Thyroid gland (tissue), 4 donors: ENCODE measurements around the gene GRIK4. TPM values are rescaled to one million over a fixed set of nuclear protein-coding genes. Genes with fewer than 3 reads are reported as not detected.

ENCODE experiments used
- DNase-seq, 2 donors: peaks; one replicate each; pipeline ENCODE4 v3.0.0-alpha.2; 2019
- H3K27ac ChIP-seq, 3 donors: fragments of 200-600 bp; sonication (generic); 1 replicate in 2 of 3; 2 replicates in 1 of 3; pipeline ENCODE4 v1.5.1; 2016 to 2019; ENCODE audit warnings: mild to moderate bottlenecking in 1 of 3, moderate library complexity in 1 of 3
- H3K27me3 ChIP-seq: fragments of 200-600 bp; sonication (generic); one replicate; pipeline ENCODE4 v1.5.1; 2019
- H3K36me3 ChIP-seq, 2 donors: fragments of 200-600 bp; sonication (generic); one replicate each; pipeline ENCODE4 v1.5.1; 2016 to 2019
- H3K4me1 ChIP-seq, 2 donors: fragments of 200-600 bp; sonication (generic); one replicate each; pipeline ENCODE4 v1.5.1; 2017 to 2019
- H3K4me3 ChIP-seq, 3 donors: fragments of 200-600 bp; sonication (generic); replicated peaks in 1 of 3; 1 replicate in 2 of 3; 2 replicates in 1 of 3; pipeline ENCODE4 v1.5.1; 2016; ENCODE audit warnings: mild to moderate bottlenecking in 1 of 3
- H3K9me3 ChIP-seq: fragments of 200-600 bp; sonication (generic); one replicate; pipeline ENCODE4 v1.5.1; 2017
- POLR2A ChIP-seq, 2 donors: fragments of 450-650 bp; IDR thresholded peaks; one replicate each; pipeline ENCODE4 v1.6.1; 2017; ENCODE audit warnings: antibody characterized with exemption in 2 of 2, mild to moderate bottlenecking in 2 of 2, moderate library complexity in 1 of 2
- WGBS, 2 donors: methylation state at CpG; one replicate each; pipeline ENCODE4 v1.1.5; 2017; 5-methylcytosine and 5-hydroxymethylcytosine counted together
- intact Hi-C: fragments of 100-400 bp; cut with DNase I; formaldehyde crosslinking; loops from one replicate; pipeline ENCODE4 v1.15.1; 2023
- total RNA-seq, 4 donors: library from RNA; depleted of rRNA; stranded (reverse); fragments of >200 nt; gene quantifications; one replicate each; pipeline ENCODE4 v1.2.3, GENCODE V29; 2016
- TF ChIP-seq, protein P1 (sequence below), 6 experiments: fragments of 200-600 bp in 3 of 6; fragments of 450-650 bp in 3 of 6; sonication (generic) in 3 of 6; IDR thresholded peaks; one replicate each; pipeline ENCODE4 v1.5.1; 2016 to 2019; ENCODE audit warnings: antibody characterized with exemption in 6 of 6, mild to moderate bottlenecking in 2 of 6, inconsistent platforms in 1 of 6, moderate library complexity in 1 of 6

Gene GRIK4
- total RNA-seq, 4 donors from 2014 or later, result 0.54 to 3.7 (median 0.99) TPM

DNA sequence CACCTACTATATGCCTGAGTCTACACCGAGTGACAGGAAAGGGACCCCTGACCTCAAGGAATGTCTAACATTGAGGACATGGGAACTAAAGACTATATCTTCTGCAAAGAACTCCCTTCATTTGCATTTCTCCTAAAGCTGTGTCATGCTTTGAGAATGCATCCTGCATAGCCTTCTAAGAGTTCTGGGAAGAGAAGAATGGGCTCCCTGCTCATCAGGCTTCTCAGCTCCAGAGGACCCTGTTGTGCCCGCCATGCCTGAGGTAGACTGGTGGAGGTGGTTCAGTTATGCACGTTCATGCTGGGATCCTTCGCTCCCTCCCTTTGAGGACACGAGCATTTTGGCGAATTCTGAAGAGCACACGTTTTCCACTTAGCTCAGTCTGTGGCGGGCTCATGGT is 63.3 kb downstream of the GRIK4 start:
- intact Hi-C loops, result no loop called here
- 78 to 81% methylated on average over 8 of the region's 8 CpGs for WGBS, 2 donors
- DNase-seq, result no peak
- H3K27me3 ChIP-seq, result no peaks in the 10 kb centered on the region
- H3K4me3 ChIP-seq, result no peak overlapping the region
- no peak for TF ChIP-seq POLR2A (IDR thresholded peaks at IDR 0.05)
- TF ChIP-seq, protein P1, sequence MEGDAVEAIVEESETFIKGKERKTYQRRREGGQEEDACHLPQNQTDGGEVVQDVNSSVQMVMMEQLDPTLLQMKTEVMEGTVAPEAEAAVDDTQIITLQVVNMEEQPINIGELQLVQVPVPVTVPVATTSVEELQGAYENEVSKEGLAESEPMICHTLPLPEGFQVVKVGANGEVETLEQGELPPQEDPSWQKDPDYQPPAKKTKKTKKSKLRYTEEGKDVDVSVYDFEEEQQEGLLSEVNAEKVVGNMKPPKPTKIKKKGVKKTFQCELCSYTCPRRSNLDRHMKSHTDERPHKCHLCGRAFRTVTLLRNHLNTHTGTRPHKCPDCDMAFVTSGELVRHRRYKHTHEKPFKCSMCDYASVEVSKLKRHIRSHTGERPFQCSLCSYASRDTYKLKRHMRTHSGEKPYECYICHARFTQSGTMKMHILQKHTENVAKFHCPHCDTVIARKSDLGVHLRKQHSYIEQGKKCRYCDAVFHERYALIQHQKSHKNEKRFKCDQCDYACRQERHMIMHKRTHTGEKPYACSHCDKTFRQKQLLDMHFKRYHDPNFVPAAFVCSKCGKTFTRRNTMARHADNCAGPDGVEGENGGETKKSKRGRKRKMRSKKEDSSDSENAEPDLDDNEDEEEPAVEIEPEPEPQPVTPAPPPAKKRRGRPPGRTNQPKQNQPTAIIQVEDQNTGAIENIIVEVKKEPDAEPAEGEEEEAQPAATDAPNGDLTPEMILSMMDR (IDR thresholded peaks at IDR 0.05), result no peak
- no peaks in the 10 kb centered on the region for H3K9me3 ChIP-seq
- no peaks in the 10 kb centered on the region for H3K4me1 ChIP-seq
- no peak overlapping the region for H3K27ac ChIP-seq
- no peaks in the 10 kb centered on the region for H3K36me3 ChIP-seq

DNA sequence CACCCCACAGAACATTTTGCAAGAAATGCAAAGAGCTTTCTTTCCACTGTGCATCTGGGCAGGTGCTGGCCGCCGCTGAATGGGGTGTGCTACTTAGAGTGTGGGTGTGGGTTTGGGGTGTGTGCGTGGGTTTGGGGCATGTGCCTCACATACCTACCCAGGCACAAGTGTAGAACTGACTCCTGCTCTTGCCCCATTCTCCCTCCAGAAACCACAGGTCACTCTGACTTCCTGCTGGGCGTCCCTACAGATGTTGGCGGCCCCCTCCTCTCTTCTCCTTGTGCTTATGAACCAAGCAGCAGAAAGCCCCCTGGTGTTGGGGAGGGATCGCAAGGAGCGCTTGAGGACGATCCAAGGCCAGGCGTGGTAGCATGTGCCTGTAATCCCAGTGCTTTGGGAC is 63.9 kb downstream of the GRIK4 start:
- no peak for DNase-seq
- no peaks in the 10 kb centered on the region for H3K4me1 ChIP-seq
- no peak overlapping the region for H3K27ac ChIP-seq
- intact Hi-C loops, result no loop called here
- 89 to 93% methylated on average over 9 of the region's 9 CpGs for WGBS, 2 donors
- H3K9me3 ChIP-seq, result no peaks in the 10 kb centered on the region
- no peaks in the 10 kb centered on the region for H3K27me3 ChIP-seq
- H3K4me3 ChIP-seq, result no peak overlapping the region
- TF ChIP-seq, protein P1 (IDR thresholded peaks at IDR 0.05), result no peak
- TF ChIP-seq POLR2A (IDR thresholded peaks at IDR 0.05), result no peak
- H3K36me3 ChIP-seq, result no peaks in the 10 kb centered on the region

DNA sequence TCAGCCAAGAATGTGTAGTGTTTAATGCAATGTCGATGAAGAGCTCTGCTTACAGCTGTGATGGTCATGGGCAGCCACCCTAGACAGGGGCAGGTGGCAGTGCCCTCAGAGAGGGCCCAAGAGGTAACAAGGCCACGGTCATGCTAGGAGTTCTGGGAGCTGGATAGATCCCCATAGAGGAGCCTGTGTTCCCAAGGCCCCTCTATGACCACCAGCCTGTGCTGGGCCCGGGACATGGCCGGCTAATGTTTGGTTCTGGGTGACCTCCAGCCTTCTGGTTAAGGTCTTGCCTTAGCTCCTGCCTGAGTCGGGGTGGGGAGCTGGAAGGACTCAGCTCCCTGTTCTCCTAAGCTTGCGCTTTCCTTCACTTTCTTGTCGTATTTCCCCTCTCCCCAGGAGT is 65.1 kb downstream of the GRIK4 start:
- H3K4me3 ChIP-seq, result no peak overlapping the region
- H3K36me3 ChIP-seq, result no peaks in the 10 kb centered on the region
- intact Hi-C loops, result no loop called here
- no peak overlapping the region for H3K27ac ChIP-seq
- no peak for DNase-seq
- TF ChIP-seq POLR2A (IDR thresholded peaks at IDR 0.05), result no peak
- TF ChIP-seq, protein P1 (IDR thresholded peaks at IDR 0.05), result no peak
- no peaks in the 10 kb centered on the region for H3K4me1 ChIP-seq
- no peaks in the 10 kb centered on the region for H3K27me3 ChIP-seq
- no peaks in the 10 kb centered on the region for H3K9me3 ChIP-seq
- 85 to 93% methylated on average over 7 of the region's 7 CpGs for WGBS, 2 donors

DNA sequence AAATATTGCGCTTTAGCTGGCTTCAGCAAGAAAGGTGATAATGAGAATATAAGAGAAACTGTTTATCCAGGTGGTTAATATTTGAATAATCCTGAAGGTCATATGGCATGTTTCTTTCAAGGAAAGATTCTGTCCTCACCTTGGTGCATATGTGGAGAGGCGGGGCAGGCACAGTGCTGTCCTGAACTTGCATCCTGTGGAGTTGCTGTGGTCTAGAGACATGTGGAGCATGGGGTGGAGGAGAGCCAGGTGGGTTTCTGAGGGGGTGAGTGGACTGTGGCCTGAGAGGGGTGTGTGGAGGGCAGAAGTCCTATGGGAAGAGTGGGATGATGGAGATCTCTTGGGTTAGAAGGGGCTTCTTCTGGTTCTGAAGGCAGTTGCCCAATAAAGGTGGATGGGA is 65.5 kb downstream of the GRIK4 start:
- no peaks in the 10 kb centered on the region for H3K36me3 ChIP-seq
- no peaks in the 10 kb centered on the region for H3K27me3 ChIP-seq
- H3K27ac ChIP-seq, result no peak overlapping the region
- no peak for DNase-seq
- H3K4me1 ChIP-seq, result no peaks in the 10 kb centered on the region
- intact Hi-C loops, result no loop called here
- 96 to 100% methylated on average over 2 of the region's 2 CpGs for WGBS, 2 donors
- H3K9me3 ChIP-seq, result no peaks in the 10 kb centered on the region
- TF ChIP-seq, protein P1 (IDR thresholded peaks at IDR 0.05), result no peak
- no peak for TF ChIP-seq POLR2A (IDR thresholded peaks at IDR 0.05)
- H3K4me3 ChIP-seq, result no peak overlapping the region

DNA sequence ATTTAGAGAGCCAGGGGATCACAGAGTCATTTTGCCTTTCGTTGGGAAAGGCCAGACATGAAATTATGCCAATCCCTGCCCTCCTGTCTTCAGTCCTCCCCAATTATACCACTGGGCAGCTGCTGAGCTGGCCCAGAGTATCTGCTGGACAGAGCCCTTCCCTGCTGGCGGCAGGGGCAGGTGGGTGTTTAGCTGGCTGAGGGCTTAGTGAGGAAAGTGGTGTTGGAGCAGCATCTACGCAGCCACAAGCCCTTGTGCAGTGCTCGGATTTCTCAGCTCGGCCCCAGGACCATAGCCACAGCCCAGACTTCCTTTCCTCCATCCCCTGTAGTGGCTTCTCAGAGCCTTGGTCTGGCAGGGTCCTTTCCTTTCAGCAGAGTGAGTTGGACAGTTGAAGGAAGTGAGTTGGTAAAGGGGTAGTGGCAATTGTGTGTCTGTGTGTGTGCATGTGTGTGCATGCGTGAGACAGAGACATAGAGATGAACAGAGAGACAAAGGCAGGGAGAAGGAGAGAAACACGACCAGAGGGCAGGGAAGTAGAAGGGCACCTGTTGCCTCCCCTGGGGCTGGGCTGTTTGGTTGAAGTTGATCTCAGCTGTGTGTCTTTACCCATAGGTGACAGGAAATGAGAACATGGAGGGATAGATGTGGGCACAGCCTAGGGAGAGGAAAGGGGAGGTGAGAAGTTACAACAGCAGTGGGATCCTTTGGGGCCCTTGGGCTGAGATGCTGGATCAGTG is 66.2 kb downstream of the GRIK4 start:
- DNase-seq, result no peak
- 75 to 81% methylated on average over 6 to 7 of the region's 7 CpGs for WGBS, 2 donors

More for the DNA sequence above, 66.2 kb downstream of the GRIK4 start:
- TF ChIP-seq, protein P1 (IDR thresholded peaks at IDR 0.05), result no peak
- no peak for TF ChIP-seq POLR2A (IDR thresholded peaks at IDR 0.05)
- Histone ChIP-seq H3K9me3 (no peaks in the 10 kb centered on the region), H3K36me3 (no peaks in the 10 kb centered on the region), H3K4me3 (no peak overlapping the region), H3K27ac (no peak overlapping the region), H3K27me3 (no peaks in the 10 kb centered on the region), H3K4me1 (no peaks in the 10 kb centered on the region)
- intact Hi-C loops, result no loop called here
